IPS-20b (cell line): ENCODE results near the gene ZNF71.
"Not testable (repeated sequence)": the region's sequence is repeated elsewhere in the genome, so short reads cannot be mapped to it uniquely, and the experiment has no call there.

Source experiments
- H3K27ac ChIP-seq: one replicate; pipeline ENCODE4 v1.5.1; 2013; ENCODE audit warnings: low read length
- H3K27me3 ChIP-seq: 2 replicates; pipeline ENCODE4 v1.6.1; 2013; ENCODE audit warnings: mild to moderate bottlenecking, low read length, inconsistent platforms; ENCODE audit not compliant: insufficient read depth
- H3K36me3 ChIP-seq: 2 replicates; pipeline ENCODE4 v1.6.1; 2013; ENCODE audit warnings: low read depth, mild to moderate bottlenecking, inconsistent platforms, low read length, moderate library complexity; ENCODE audit not compliant: insufficient read depth
- H3K4me1 ChIP-seq: 2 replicates; pipeline ENCODE4 v1.6.1; 2013; ENCODE audit warnings: mild to moderate bottlenecking, control low read depth, inconsistent platforms, low read length, moderate library complexity; ENCODE audit not compliant: insufficient read depth
- H3K4me3 ChIP-seq: 2 replicates; pipeline ENCODE4 v1.5.1; 2013; ENCODE audit warnings: mild to moderate bottlenecking, low read length, inconsistent platforms
- H3K9ac ChIP-seq: 2 replicates; pipeline ENCODE4 v1.6.1; 2013; ENCODE audit warnings: low read depth, mild to moderate bottlenecking, inconsistent platforms, low read length, moderate library complexity
- H3K9me3 ChIP-seq: 2 replicates; pipeline ENCODE4 v1.6.1; 2013; ENCODE audit warnings: mild to moderate bottlenecking, low read depth, low read length, inconsistent platforms; ENCODE audit not compliant: insufficient read depth

The ZNF71 gene

GRCh38 chr19:56667311-56667870 lies 72.3 kb downstream of the ZNF71 start:
- Histone ChIP-seq H3K9me3 (peaks cover 83% of the 10 kb centered on the region), H3K27ac (no peak overlapping the region), H3K27me3 (no peaks in the 10 kb centered on the region), H3K4me3 (no peak overlapping the region), H3K9ac (no peak overlapping the region), H3K36me3 (no peaks in the 10 kb centered on the region), H3K4me1 (no peaks in the 10 kb centered on the region)

GRCh38 chr19:56668676-56669075 lies 73.6 kb downstream of the ZNF71 start:
- no peak overlapping the region for H3K27ac ChIP-seq
- no peak overlapping the region for H3K9ac ChIP-seq
- no peak overlapping the region for H3K4me3 ChIP-seq
- H3K4me1 ChIP-seq, result no peaks in the 10 kb centered on the region
- no peaks in the 10 kb centered on the region for H3K36me3 ChIP-seq
- no peaks in the 10 kb centered on the region for H3K27me3 ChIP-seq
- H3K9me3 ChIP-seq, result peaks cover 81% of the 10 kb centered on the region

- Histone ChIP-seq H3K27me3 (no peaks in the 10 kb centered on the region), H3K4me3 (no peak overlapping the region), H3K9ac (no peak overlapping the region), H3K36me3 (no peaks in the 10 kb centered on the region), H3K9me3 (peaks cover 83% of the 10 kb centered on the region), H3K4me1 (no peaks in the 10 kb centered on the region), H3K27ac (no peak overlapping the region)
Observed at GRCh38 chr19:56670401-56670960, 75.4 kb downstream of the ZNF71 start.

- Histone ChIP-seq H3K4me3 (no peak overlapping the region), H3K4me1 (no peaks in the 10 kb centered on the region), H3K9ac (no peak overlapping the region), H3K27ac (no peak overlapping the region), H3K36me3 (no peaks in the 10 kb centered on the region), H3K27me3 (no peaks in the 10 kb centered on the region), H3K9me3 (peaks cover 82% of the 10 kb centered on the region)
Observed at GRCh38 chr19:56670961-56671612, 76.0 kb downstream of the ZNF71 start.

- no peak within 1 kb of the TSS for H3K9ac ChIP-seq
- H3K27me3 ChIP-seq, result no peaks in the 10 kb centered on the region
- H3K9me3 ChIP-seq, result peaks cover 82% of the 10 kb centered on the region
Observed at GRCh38 chr19:56671613-56671994, 76.5 kb downstream of the ZNF71 start, which contains the start of gene ZNF835. TSS of gene ZNF835 (minus strand) at chr19:56671757. CDS start at chr19:56665198, 6,559 bp downstream.

GRCh38 chr19:56672610-56673009 lies 77.5 kb downstream of the ZNF71 start:
- H3K4me3 ChIP-seq, H3K9ac ChIP-seq, H3K27ac ChIP-seq, H3K4me1 ChIP-seq, H3K36me3 ChIP-seq, H3K27me3 ChIP-seq: not testable (repeated sequence)
- peaks cover 82% of the 10 kb centered on the region for H3K9me3 ChIP-seq

More at GRCh38 chr19:56671613-56671994, 76.5 kb downstream of the ZNF71 start, which contains the start of gene ZNF835:
- H3K36me3 ChIP-seq, result no peaks in the 10 kb centered on the region
- no peak within 1 kb of the TSS for H3K4me3 ChIP-seq
- no peaks in the 10 kb centered on the region for H3K4me1 ChIP-seq
- H3K27ac ChIP-seq, result no peak within 1 kb of the TSS
